NOMO-1 treated with DMSO at 0.1 percent for 48 hours (cell line): ENCODE data around the gene SLC2A3.
"Not testable (repeated sequence)": the region's sequence is repeated elsewhere in the genome, so short reads cannot be mapped to it uniquely, and the experiment has no call there.

Experiments
- DNase-seq: peaks from one replicate; lab custom pipeline; 2025; ENCODE audit not compliant: unreplicated experiment; lab: John Stamatoyannopoulos, UW

The SLC2A3 gene

DNA sequence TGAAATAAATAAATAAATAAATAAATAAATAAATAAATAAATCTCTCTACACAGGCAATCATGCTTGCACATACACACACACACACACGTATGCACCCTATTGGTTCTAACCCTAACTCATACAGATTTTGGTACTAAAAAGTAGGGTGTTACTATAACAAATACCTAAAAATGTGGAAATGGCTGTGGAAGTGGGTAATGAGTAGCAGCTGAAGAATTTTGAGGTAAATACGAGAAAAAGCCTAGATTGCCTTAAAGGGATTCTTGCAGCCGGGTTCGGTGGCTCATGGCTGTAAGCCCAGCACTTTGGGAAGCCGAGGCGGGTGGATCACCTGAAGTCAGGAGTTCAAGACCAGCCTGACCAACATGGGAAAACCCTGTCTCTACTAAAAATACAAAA, 15.7 kb upstream of the SLC2A3 start:
- no peak for DNase-seq

DNA sequence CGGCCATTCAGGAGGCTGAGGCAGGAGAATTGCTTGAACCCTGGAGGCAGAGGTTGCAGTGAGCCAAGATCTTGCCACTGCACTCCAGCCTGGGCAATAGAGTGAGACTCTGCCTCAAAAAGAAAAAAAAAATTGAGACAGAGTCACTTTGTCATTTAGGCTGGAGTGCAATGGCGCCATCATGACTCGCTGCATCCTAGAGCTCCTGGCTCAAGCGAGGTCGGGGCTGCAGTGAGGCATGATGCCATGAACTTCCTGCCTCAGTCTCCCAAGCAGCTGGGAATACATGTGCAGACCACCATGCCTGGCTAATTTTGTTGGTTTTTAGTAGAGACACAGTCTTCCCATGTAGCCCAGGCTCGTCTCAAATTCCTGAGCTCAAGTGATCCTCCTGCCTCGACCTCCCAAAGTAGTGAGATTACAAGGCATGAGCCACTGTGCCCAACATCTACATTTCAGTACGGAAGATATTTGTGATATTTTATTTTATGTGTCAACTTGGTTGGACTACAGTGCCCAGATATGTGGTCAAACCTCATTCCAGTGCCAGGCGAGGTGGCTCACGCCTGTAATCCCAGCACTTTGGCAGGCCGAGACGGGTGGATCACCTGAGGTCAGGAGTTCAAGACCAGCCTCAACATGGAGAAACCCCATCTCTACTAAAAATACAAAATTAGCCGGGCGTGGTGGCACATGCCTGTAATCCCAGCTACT, 14.4 kb upstream of the SLC2A3 start:
- not testable (repeated sequence) for DNase-seq

DNA sequence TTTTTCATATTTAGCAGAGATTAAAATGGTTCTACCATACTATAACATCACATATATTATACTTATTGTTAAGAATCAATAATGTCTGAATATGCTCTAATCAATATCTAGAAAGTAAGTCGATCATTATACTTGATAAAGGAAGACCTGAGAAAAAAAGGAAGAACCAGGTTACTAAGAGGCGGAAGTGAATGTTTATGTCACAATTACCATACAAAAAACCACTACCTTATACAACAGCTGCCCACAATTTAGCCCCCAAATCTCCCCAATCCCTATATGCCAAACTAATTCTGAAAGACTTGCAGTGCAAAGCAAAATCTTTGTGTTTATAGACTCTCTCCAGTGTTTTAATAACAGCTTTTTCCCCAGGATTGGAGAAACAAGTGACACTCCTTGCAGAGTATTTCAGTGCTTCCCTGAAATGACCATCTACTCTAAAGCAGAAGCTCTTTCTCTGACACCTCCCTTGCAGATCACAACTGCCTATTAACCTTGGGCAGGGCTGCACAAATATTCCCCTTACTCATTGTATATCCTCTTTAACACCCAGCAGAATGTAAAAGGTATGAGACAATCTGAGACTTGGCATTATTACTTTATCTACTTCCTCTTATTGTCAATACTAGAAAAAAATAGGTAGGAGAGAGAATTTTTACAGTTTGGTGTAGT, 12.7 kb upstream of the SLC2A3 start:
- peak; percentile 84 for DNase-seq

DNA sequence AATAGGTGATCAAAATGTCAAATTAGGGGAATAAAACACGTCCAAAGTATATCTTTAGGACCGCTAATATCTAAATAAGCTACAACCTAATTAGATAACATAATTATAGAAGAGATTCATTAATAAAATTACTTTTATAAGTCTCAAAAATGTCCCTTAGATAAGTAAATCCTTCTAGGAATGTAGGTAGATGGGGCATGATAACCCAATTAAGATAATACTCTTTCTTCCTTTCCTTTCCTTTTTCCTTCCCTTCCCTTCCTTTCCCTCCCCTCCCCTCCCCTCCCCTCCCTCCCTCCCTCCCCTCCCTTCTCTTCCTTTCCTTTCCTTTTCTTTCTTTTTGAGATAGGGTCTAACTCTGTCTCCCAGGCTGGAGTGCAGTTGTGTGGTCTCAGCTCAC, 11.0 kb upstream of the SLC2A3 start:
- DNase-seq, result no peak

DNA sequence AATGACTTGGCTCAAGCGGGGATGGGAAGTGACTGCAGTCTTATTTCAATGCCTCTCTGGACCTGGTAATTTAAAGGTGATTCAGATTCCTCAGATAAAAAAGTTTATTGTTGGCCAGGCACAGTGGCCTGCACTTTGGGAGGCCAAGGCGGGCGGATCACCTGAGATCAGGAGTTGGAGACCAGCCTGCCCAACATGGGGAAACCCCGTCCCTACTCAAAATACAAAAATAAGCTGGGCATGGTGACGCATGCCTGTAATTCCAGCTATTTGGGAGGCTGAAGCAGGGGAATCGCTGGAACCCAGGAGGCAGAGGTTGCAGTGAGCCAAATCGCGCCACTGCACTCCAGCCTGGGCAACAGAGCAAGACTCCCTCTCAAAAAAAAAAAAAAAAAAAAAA, 8.8 kb upstream of the SLC2A3 start:
- not testable (repeated sequence) for DNase-seq

DNA sequence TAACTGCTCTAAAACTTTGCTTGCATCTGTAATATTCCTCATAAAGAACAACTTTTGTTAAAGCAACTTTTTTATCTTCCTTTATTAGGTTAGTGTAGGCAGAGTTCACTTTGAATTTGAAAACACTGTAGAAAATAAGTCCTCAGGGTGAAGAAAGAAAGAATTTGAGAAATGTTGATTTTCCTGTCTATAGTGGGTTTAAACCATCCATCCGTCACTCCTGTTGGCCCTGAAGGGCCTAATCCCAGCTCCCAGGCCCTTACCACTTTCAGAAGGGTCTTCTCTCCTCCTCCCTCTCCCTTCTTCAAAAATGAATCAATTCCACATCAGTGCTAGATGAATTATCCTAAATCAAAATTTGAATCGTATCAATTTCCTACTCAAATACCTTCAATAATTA, 4.9 kb upstream of the SLC2A3 start:
- no peak for DNase-seq

DNA sequence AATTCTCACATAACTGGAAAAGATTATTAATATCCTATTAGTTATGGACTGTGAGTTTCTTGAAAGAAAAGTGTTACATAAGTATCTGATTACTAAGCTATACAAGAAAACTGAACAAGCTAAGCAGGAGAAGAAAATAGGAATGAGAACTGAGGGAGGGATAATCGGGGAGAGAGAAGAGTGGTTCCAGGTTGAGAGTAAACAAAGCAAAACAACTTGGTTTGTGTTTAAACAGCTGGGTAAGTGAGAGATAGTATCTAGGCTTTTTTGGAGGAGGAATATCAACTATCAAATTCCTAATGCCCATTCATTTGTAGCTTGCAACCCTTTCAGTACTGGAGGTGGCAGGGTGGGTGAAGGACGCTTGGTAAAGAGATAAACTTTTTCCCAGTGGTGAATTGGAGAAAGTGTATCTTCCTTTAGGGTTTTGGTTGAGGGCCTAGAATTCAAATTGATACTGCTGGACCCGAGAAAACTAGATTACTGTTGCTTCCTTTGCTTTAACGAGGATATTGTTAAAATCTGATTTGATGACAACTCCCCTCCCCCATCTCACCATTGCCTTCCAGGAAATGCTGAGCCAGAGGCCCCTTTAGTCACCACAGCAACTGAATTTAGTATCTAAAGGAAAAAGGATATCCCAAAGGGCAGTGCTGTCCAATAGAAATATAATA, 2.0 kb upstream of the SLC2A3 start:
- DNase-seq, result peak; percentile 24

DNA sequence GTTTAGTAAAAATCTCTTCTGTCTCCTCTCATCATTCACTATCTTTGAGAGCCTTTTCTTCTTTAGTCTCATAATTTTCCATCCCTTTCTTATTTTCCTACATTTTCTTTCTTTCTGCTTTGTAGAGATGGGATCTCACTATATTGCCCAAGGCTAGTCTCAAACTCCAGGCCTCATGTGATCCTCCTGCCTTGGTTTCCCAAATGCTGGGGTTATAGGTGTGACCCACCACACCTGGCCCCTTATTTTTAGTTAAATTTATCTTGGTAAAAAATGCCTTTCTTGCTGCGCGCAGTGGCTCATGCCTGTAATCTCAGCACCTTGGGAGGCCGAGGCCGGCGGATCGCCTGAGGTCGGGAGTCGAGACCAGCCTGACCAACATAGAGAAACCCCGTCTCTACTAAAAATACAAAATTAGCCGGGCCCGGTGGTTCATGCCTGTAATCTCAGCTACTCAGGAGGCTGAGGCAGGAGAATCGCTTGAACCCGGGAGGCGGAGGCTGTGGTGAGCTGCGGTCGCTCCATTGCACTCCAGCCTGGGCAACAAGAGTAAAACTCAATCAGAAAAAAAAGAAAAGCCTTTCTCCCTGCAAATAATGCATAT, 996 bp downstream of the SLC2A3 start:
- DNase-seq, result no peak

DNA sequence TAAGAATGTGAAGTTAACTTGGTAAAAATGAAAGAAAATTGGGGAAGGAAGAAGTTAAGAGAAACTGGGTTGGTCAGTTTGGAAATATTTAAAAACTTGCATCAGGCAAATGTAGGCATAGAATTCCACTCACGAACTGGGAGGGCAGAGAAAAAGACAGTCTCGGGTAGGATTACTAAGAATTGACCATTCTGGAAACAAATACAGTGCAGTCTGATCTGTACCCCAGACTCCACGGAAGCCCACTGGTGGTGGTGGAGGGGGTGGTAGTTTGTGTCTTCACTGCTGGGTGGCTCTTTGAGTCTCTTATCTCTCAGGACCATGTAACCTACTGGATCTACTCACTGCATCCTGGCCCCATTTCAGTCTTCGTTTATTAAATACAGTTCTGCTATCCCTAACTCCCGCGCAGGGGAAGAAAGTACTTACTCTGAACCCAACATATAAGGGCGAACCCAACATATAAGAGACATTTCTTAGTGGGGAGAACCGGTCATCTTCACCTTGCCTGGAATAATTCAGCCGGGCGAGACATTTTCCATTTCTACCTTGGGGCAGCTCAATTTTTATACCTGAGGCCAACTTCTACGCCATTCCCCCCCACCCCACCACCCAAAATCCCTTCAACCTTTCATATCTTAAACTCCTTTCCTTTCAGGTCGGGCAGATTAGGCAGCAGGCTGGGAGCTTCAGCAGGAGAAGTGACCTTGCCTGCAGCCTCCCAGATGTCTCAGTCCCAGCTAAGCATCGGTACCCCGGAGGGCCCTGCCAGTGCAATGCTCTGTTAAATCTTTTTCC, 1.7 kb downstream of the SLC2A3 start:
- no peak for DNase-seq

DNA sequence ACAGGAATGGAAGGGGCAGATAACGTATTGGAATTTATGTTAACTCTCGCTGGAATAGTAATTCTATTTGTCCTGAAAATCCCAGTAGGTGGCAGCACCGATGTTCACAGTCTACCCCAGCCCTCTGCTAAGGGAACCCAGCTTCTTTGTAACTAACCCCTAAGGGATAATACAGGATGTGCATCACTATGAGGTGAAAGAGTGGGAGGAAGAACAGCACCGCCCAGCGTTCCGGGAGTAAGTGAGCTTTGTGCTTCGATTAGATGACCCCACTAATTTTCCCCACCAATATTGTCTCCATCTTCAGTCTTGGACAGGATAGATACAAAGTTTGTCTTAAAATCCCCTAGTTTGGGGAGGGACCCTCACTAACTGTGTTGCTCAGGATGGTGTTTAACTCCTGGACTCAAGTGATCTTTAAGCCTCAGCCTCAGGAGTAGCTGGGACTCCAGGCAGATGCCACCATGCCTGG, 2.7 kb downstream of the SLC2A3 start:
- DNase-seq, result peak; percentile 94

DNA sequence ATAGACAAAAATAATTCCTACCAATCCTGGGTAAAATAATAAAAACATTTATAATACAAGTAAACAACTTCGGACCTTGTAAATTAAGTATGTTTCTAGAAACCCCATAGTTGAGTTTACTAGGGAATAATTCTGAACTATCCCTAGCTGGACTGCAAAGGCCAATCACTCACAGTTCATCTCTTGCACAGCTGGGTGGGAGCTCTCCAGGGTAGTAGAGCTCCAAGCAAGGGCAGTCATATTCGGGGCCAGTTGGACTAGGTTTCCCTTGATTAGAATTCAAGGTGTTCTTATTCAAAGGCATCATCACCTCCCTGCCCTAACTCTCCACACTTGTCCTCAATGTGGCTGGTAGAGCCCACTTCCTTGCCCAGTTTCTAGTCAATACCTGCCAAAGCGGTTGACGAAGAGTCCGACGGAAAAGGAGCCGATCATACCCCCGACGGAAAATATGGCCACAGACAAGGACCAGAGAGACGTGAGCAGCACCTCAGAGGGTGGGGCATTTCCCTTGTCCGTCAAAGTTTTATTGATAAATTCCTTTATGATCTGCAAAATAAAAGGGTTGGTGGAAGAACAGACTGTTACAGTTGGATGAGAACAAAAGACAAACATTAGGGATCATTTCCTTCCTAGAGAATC, 3.3 kb downstream of the SLC2A3 start:
- not testable (repeated sequence) for DNase-seq

DNA sequence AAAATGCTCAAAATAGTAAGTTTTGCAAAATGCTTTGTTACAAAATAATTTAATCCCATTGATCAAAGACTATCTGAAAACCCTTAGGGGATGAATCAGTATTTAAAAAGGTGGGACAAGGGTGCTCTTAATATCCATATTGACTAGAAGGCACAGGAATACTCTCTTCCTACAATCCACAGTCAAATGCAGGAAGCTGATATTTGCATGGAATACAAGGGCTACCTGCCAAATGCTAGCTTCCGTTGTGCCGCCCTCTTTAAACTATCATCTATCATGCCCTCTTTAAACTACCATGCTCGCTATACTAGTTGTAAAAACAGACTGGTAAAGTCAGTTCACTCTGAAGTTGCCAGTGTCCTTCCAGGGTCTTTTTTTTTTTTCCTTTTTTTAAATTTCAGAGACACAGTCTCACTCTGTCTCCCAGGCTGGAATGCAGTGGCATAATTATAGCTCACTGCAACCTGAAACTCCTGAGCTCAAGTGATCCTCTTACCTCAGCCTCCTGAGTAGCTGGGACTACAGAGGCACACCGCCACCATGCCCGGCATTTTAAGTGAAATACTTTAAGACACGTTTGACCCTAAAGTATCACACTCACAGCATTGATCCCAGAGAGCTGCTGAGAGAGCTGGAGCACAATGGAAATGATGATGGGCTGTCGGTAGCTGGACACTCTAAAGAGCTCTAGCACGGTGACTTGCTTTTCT, 6.7 kb downstream of the SLC2A3 start:
- no peak for DNase-seq

DNA sequence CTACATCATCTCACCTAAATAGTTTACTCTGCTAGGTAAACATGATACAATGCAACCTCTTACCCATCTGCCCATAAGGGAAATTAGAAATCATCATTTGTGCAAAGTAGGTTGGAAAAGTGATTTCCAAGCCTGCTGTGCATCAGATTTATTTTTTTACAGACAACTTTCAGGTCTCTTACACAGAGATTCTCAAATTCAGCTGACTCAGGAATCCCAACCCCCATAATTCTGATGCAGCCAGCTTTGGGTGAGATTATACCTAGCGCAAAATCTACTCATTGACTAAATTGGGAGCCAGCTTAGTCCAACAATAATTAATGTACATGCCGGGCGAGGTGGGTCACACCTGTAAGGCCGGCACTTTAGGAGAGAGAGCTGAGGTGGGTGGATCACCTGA, 8.5 kb downstream of the SLC2A3 start:
- no peak for DNase-seq

DNA sequence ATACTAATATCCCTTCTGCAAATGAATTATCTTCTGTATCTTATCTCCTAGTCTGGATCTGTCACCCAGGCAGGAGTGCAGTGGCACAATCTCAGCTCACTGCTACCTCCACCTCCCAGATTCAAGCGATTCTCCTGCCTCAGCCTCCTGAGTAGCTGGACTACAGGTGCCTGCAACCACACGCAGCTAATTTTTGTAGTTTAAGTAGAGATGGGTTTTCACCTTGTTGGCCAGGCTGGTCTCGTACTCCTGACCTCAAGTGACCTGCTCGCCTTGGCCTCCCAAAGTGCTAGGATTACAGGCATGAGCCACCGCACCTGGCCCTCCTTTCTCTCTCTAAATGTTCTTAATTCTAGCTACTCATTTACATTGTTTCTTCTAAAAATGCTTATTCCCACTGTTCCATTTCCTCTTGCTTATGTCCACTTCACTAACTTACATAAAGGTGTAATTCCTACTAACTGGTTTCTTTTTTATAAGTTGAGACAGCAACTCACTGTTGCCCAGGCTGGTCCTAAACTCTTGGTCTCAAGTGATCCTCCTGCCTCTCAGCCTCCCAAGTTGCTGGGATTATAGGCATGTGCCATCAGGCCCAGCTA, 9.8 kb downstream of the SLC2A3 start:
- DNase-seq, result not testable (repeated sequence)

DNA sequence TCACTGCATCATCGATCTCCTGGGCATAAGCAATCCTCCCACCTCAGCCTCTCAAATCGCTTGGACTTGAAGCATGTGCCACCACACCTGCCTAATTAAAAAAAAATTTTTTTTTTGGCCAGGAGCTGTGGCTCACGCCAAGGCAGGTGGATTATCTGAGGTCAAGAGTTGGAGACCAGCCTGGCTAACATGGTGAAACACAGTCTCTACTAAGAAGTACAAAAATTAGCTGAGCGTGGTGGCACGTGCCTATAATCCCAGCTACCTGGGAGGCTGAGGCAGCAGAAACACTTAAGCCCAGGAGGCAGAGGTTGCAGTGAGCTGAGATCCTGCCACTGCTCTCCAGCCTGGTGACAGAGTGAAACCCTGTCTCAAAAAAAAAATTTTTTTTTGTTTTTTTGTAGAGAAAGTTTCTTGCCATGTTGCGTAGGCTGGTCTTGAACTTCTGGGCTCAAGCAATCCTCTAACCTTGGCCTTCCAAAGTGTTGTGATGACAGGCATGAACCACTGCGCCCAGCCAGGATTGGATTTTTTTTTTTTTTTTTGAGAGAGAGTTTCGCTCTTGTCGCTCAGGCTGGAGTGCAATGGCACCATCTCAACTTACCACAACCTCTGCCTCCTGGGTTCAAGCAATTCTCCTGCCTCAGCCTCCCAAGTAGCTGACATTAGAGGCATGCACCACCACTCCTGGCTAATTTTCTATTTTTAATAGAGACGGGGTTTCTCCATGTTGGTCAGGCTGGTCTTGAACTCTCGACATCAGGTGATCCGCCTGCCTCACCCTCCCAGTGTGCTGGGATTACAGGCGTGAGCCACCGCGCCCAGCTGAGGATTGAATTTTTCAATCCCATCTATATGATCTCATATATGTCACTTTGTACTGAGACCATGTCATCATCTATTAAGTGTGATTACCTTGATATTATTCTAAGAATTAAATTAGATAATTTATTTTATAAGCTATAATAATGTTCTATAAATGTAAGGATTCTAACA, 12.4 kb downstream of the SLC2A3 start:
- DNase-seq, result no peak

DNA sequence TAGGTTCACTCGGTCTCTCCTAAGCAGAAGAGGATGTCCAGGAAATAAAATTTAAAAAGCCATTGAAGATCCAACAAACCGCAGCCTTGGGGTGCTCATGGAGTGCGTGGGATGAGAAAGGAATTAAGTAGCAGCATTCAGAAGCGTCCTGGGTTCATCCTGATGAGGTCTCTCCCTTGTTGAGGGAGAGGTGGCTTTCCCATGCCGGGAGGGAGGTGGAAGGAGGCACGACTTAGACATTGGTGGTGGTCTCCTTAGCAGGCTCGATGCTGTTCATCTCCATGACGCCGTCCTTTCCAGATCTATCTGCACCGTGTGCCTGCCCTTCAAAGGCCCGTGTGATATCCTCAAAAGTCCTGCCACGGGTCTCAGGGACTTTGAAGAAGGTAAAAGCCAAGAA, 14.8 kb downstream of the SLC2A3 start:
- DNase-seq, result not testable (repeated sequence)

DNA sequence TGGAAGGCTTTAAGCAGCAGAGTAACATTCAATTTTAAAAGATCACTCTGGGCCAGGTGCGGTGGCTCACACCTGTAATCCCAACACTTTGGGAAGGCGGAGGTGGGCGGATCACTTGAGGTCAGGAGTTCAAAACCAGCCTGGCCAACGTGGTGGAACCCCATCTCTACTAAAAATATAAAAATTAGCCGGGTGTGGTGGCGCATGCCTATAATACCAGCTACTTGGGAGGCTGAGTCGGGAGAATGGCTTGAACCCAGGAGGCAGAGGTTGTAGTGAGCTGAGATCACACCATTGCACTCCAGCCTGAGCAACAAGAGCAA, 17.8 kb downstream of the SLC2A3 start:
- not testable (repeated sequence) for DNase-seq
